Measurements from ENCODE around the gene OGFOD1. TPM values are rescaled to one million over a fixed set of nuclear protein-coding genes. Genes with fewer than 3 reads are reported as not detected.
A peak's percentile ranks its signal among the peaks of the same experiment; 100 is the strongest.

The OGFOD1 gene
- total RNA-seq, 1 experiment from 2014 or later = 51.6 TPM

DNA sequence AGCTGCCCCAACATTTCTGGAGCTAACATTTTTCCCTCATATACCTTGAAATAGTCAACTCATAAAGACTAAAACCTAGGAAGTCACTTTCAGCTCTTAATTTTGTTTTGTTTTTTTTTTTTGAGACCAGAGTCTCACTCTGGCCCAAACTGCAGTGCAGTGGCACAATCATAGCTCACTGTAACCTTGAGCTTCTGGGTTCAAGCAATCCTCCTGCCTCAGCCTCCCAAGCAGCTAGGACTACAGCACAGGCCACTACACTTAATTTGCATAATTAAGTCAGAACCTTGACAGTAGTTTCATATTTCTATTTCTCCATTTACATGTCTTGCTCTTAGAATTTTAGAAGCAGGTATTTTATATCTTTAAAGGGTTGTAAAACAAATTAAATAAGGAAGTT lies 30.7 kb upstream of the OGFOD1 start:
- H3K27me3 ChIP-seq (ENCODE audit: insufficient read depth, low read length) = no peaks in the 10 kb centered on the region
- TF ChIP-seq POLR2AphosphoS5 (IDR thresholded peaks at IDR 0.05; ENCODE audit: low read depth, low read length) = no peak
- no peak for TF ChIP-seq YY1 (IDR thresholded peaks at IDR 0.05; ENCODE audit: extremely low read depth, insufficient replicate concordance, low read depth, low read length)
- TF ChIP-seq ZNF274 (IDR thresholded peaks at IDR 0.05; ENCODE audit: low read depth, low read length) = no peak
- TF ChIP-seq CTCF (IDR thresholded peaks at IDR 0.05 in 2 of 3, conservative IDR thresholded peaks at IDR 0.05 in 1 of 3; ENCODE audit: borderline replicate concordance in 1 of 3, insufficient read depth in 1 of 3, low read depth in 2 of 3, low read length in 2 of 3) = no peak
- no peak for TF ChIP-seq TCF7L2 (IDR thresholded peaks at IDR 0.05; ENCODE audit: borderline replicate concordance, extremely low read depth, insufficient read depth, insufficient read length)
- no peak for TF ChIP-seq RAD21 (IDR thresholded peaks at IDR 0.05; ENCODE audit: low read depth)
- no peak for TF ChIP-seq SP1 (IDR thresholded peaks at IDR 0.05; ENCODE audit: low read depth)
- TF ChIP-seq ELF1 (IDR thresholded peaks at IDR 0.05; ENCODE audit: borderline replicate concordance, low read depth) = no peak
- no peaks in the 10 kb centered on the region for H3K36me3 ChIP-seq (ENCODE audit: control insufficient read depth in 1 of 2, insufficient read depth in 2 of 2, low read length in 2 of 2)
- no TSS peak for BruUV-seq (replicated peaks)
- no peak overlapping the region for H2AFZ ChIP-seq (ENCODE audit: low read depth, low read length, poor library complexity, severe bottlenecking)
- peaks cover 81% of the 10 kb centered on the region for H3K79me2 ChIP-seq (ENCODE audit: insufficient read depth, low read length)
- ChIA-PET POLR2A (no interaction called here), CTCF (interaction anchor here (1.7 kb wide), 1 partner anchor 19 kb away, joined by 3 read pairs; no protein-coding TSS in a partner anchor), RAD21 (ENCODE audit: low non-redundant PET in 1 of 2, low total read pairs in 2 of 2, uncharacterized antibody in 2 of 2, unreplicated experiment in 2 of 2) (no interaction called here)
- ATAC-seq (no peak), DNase-seq (ENCODE audit: low read depth, low spot score) (no peak)
- no peak overlapping the region for H3K9ac ChIP-seq (ENCODE audit: low read length)
- H3K9me2 ChIP-seq (ENCODE audit: insufficient read depth) = no peaks in the 10 kb centered on the region
- intact Hi-C loops (cut with micrococcal nuclease) = no loop called here
- H3K4me3 ChIP-seq (replicated peaks in 1 of 2; ENCODE audit: low read depth in 1 of 2, low read length in 2 of 2) = no peak overlapping the region
- H3K9me3 ChIP-seq (ENCODE audit: control insufficient read depth in 1 of 2, insufficient read depth in 1 of 2, low read depth in 1 of 2, low read length in 2 of 2) = no peaks in the 10 kb centered on the region
- H3K4me2 ChIP-seq (ENCODE audit: low read length) = peak overlapping the region; percentile 18; the same call in 1 of the 2 replicates
- H3K4me1 ChIP-seq (ENCODE audit: control insufficient read depth in 1 of 2, insufficient read depth in 2 of 2, low read length in 2 of 2) = peaks cover 18 to 52% of the 10 kb centered on the region in 2 experiments
- H3K27ac ChIP-seq (ENCODE audit: low read depth, low read length) = no peak overlapping the region
- H4K20me1 ChIP-seq (ENCODE audit: insufficient read depth) = no peaks in the 10 kb centered on the region; the same call in 1 of the 2 replicates

Measured in HCT116 (cell line).